Neural crest cell (in vitro differentiated cells): Measurements from ENCODE around the gene SLC9A9. TPM values are rescaled to one million over a fixed set of nuclear protein-coding genes. Genes with fewer than 3 reads are reported as not detected.

Experiments used
- DNase-seq: peaks from one replicate; pipeline ENCODE4 v3.0.0; 2021; ENCODE audit warnings: low read depth, mixed read lengths, low spot score
- H3K27ac Mint-ChIP-seq: one replicate; pipeline ENCODE4 v1.8.0; 2021; ENCODE audit warnings: mild to moderate bottlenecking, mixed read lengths; ENCODE audit not compliant: unreplicated experiment
- H3K27me3 Mint-ChIP-seq: 2 replicates; pipeline ENCODE4 v1.8.0; 2021; ENCODE audit warnings: low read depth, mild to moderate bottlenecking, mixed read lengths
- H3K36me3 Mint-ChIP-seq: 2 replicates; pipeline ENCODE4 v1.8.0; 2021; ENCODE audit warnings: low read depth, mild to moderate bottlenecking, mixed read lengths
- H3K4me1 Mint-ChIP-seq: 2 replicates; pipeline ENCODE4 v1.8.0; 2021; ENCODE audit warnings: mixed read lengths
- H3K4me3 Mint-ChIP-seq: one replicate; pipeline ENCODE4 v1.8.0; 2021; ENCODE audit warnings: mild to moderate bottlenecking, mixed read lengths
- H3K9me3 Mint-ChIP-seq: 2 replicates; pipeline ENCODE4 v1.8.0; 2021; ENCODE audit warnings: mixed read lengths
- CTCF ChIP-seq: fragments of 200-600 bp; sonication (generic); conservative IDR thresholded peaks from 2 replicates; pipeline ENCODE4 v1.5.0; 2021; ENCODE audit warnings: antibody characterized with exemption, mild to moderate bottlenecking
- total RNA-seq: library from RNA; stranded (reverse); gene quantifications from 2 replicates; pipeline ENCODE4 v1.2.1, GENCODE V29; 2021

The SLC9A9 gene
- total RNA-seq, 1 donor from 2014 or later: 0.56 TPM

GRCh38 chr3:143693506-143693905, 154.8 kb downstream of the SLC9A9 start:
- no peak for TF ChIP-seq CTCF
- H3K36me3 Mint-ChIP-seq: no peaks in the 10 kb centered on the region
- H3K4me3 Mint-ChIP-seq: no peak overlapping the region
- H3K27me3 Mint-ChIP-seq: no peaks in the 10 kb centered on the region
- H3K9me3 Mint-ChIP-seq: no peaks in the 10 kb centered on the region
- H3K27ac Mint-ChIP-seq: no peak overlapping the region
- H3K4me1 Mint-ChIP-seq: no peaks in the 10 kb centered on the region
- no peak for DNase-seq

GRCh38 chr3:143686638-143687197, 161.6 kb downstream of the SLC9A9 start:
- DNase-seq: no peak
- no peak overlapping the region for H3K4me3 Mint-ChIP-seq
- no peak for TF ChIP-seq CTCF
- no peaks in the 10 kb centered on the region for H3K36me3 Mint-ChIP-seq
- H3K9me3 Mint-ChIP-seq: no peaks in the 10 kb centered on the region
- peaks cover 21% of the 10 kb centered on the region for H3K27me3 Mint-ChIP-seq
- no peak overlapping the region for H3K27ac Mint-ChIP-seq
- no peaks in the 10 kb centered on the region for H3K4me1 Mint-ChIP-seq

GRCh38 chr3:143685491-143685890, 162.8 kb downstream of the SLC9A9 start:
- Mint-ChIP-seq H3K36me3 (no peaks in the 10 kb centered on the region), H3K27me3 (peaks cover 21% of the 10 kb centered on the region), H3K4me1 (no peaks in the 10 kb centered on the region), H3K27ac (no peak overlapping the region), H3K4me3 (no peak overlapping the region), H3K9me3 (no peaks in the 10 kb centered on the region)
- no peak for DNase-seq
- TF ChIP-seq CTCF: no peak

GRCh38 chr3:143677430-143677829, 170.8 kb downstream of the SLC9A9 start:
- no peak overlapping the region for H3K27ac Mint-ChIP-seq
- H3K9me3 Mint-ChIP-seq: no peaks in the 10 kb centered on the region
- DNase-seq: no peak
- peaks cover 4% of the 10 kb centered on the region for H3K4me1 Mint-ChIP-seq
- no peaks in the 10 kb centered on the region for H3K36me3 Mint-ChIP-seq
- H3K27me3 Mint-ChIP-seq: no peaks in the 10 kb centered on the region
- H3K4me3 Mint-ChIP-seq: no peak overlapping the region
- TF ChIP-seq CTCF: no peak

GRCh38 chr3:143676747-143677146, 171.5 kb downstream of the SLC9A9 start:
- no peak overlapping the region for H3K4me3 Mint-ChIP-seq
- H3K9me3 Mint-ChIP-seq: no peaks in the 10 kb centered on the region
- H3K36me3 Mint-ChIP-seq: no peaks in the 10 kb centered on the region
- no peak for TF ChIP-seq CTCF
- DNase-seq: no peak
- H3K27ac Mint-ChIP-seq: no peak overlapping the region
- peaks cover 4% of the 10 kb centered on the region for H3K4me1 Mint-ChIP-seq
- H3K27me3 Mint-ChIP-seq: no peaks in the 10 kb centered on the region

- Mint-ChIP-seq H3K36me3 (no peaks in the 10 kb centered on the region), H3K27ac (no peak overlapping the region), H3K27me3 (no peaks in the 10 kb centered on the region)
Observed at GRCh38 chr3:143676021-143676420, 172.2 kb downstream of the SLC9A9 start.

More at GRCh38 chr3:143676021-143676420, 172.2 kb downstream of the SLC9A9 start:
- DNase-seq: no peak
- no peak overlapping the region for H3K4me3 Mint-ChIP-seq
- no peaks in the 10 kb centered on the region for H3K9me3 Mint-ChIP-seq
- TF ChIP-seq CTCF: no peak
- H3K4me1 Mint-ChIP-seq: peaks cover 4% of the 10 kb centered on the region
